PC-3 (cell line): Measurements from ENCODE around the gene POGLUT2.

Experiments
- CTCF ChIP-seq: fragments of 300-600 bp; sonication (generic); conservative IDR thresholded peaks from 2 replicates; pipeline ENCODE4 v1.5.1; 2017; ENCODE audit warnings: antibody characterized with exemption, low read depth, mild to moderate bottlenecking, low read length
- EZH2 ChIP-seq: fragments of 300-600 bp; sonication (generic); IDR thresholded peaks from one replicate; pipeline ENCODE4 v1.6.1; 2017; ENCODE audit warnings: antibody characterized with exemption, mild to moderate bottlenecking, low read length; ENCODE audit not compliant: unreplicated experiment

GRCh38 chr13:102742101-102742500, 56.7 kb downstream of the POGLUT2 start:
- TF ChIP-seq EZH2 (no peak), CTCF (no peak)
